GM21423 (cell line): ENCODE results near the gene MAP2.
A peak's percentile ranks its signal among the peaks of the same experiment; 100 is the strongest.

Source experiments
- ATAC-seq: cut with Tn5 transposase; IDR thresholded peaks from one replicate; pipeline ENCODE4 v1.9.1; 2021; ENCODE audit warnings: mild to moderate bottlenecking, moderate library complexity; ENCODE audit not compliant: unreplicated experiment

MAP2 gene

GRCh38 chr2:209688385-209688784 is 264.5 kb downstream of the MAP2 start:
- ATAC-seq: no peak

GRCh38 chr2:209690029-209690754 is 266.3 kb downstream of the MAP2 start:
- ATAC-seq: no peak

DNA sequence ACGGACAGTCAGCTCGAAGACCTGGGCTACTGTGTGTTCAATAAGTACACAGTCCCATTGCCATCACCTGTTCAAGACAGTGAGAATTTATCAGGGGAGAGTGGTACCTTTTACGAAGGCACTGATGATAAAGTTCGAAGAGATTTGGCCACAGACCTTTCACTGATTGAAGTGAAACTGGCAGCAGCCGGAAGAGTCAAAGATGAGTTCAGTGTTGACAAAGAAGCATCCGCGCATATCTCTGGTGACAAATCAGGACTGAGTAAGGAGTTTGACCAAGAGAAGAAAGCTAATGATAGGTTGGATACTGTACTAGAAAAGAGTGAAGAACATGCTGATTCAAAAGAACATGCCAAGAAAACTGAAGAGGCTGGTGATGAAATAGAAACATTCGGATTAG is 270.9 kb downstream of the MAP2 start:
- ATAC-seq: no peak

GRCh38 chr2:209696836-209697711 is 273.2 kb downstream of the MAP2 start:
- ATAC-seq: peak; percentile 58

- no peak for ATAC-seq
These were observed 278.9 kb downstream of the MAP2 start for GRCh38 chr2:209702775-209703174.

GRCh38 chr2:209713219-209713618 is 289.4 kb downstream of the MAP2 start:
- ATAC-seq: no peak

- no peak for ATAC-seq
These were observed 295.2 kb downstream of the MAP2 start for GRCh38 chr2:209719034-209719433.

- ATAC-seq: no peak
These were observed 297.6 kb downstream of the MAP2 start for GRCh38 chr2:209721497-209721896.

DNA sequence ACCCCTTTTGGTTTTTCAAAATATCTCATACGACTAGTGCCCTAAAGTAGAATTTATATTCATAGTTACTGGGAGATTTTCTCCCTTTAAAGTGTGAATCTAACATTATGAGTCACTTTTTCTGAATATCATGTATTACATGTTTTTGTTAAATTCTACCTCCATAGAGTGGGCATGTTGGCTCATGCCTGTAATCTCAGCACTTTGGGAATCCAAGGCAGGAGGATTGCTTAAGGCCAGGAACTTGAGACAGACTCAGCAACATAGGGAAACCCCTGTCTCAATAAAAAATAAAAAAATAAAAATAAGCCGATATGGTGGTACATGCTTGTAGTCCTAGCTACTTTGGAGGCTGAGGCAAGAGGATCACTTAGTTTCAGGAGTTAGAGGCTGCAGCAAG is 302.5 kb downstream of the MAP2 start:
- no peak for ATAC-seq

DNA sequence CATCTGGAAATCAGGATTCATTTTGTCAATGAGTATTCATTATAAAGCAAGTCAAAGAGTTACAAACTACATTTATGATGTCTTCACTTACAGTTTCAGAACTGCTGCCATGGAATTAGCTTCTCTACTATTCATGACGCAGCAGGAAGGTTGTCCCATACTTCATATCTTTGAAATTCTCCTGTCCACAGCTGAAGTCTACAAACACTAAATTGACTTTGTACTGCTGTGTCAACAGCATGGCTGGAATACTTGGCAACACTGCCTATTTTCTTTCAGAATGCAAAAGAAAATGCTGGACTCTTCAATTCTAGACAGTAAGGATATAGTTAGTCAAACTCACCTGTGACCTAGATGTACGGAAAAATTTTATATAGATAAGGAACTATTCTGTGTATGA is 303.2 kb downstream of the MAP2 start:
- no peak for ATAC-seq

DNA sequence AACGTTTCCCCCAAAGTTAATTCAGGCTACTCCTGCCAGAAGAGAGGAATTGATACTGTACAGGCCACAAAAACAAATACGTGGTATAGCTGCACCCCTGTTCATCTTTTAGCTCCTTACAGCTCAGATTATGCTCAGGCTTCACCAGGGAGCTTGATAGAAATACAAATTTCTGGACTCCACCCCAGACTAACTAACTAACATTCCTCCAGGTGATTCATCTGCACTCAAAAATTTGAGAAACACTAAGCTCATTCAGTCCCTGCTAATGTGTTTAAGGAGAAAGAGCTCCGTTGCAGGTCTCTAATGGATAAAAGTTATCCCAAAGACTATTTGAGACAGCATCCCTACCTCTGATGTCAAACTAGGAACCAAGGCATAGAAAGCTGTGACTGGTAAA is 311.0 kb downstream of the MAP2 start:
- ATAC-seq: no peak

DNA sequence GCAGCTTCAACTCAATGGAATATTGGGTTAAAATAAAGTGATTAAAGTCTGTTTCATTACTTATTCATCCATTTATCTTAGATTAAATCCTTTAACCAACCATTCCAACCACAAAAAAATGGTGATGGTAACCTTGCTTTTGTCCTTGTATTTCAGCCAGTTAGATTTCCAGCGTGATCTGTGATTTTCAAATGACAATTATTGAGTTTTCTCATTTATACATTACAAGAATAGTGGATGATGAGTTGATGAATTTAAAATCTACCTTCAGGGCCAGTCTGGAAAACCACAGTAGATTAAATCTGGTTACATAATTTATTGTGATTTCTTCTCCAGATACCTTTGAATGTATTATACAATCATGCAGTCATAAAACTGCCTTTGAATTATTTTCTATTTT is 318.1 kb downstream of the MAP2 start:
- no peak for ATAC-seq

DNA sequence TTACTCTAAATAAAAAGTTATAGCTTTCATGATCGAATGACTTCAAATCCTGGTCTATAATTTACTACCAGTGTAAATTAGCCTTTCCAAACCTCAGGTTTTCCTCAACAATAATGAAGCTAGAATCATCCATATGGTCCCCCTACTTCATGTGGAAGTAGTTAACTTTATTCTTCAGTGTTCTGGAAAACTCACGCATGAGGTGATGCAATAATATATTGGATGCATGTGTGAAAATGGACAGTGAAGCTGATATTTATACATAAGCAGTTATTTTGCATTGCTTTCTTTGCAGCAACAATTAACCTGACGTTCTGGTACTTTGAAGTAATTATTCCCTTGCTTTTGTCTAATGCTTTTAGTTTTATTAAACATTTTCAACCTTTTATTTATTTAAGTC is 329.2 kb downstream of the MAP2 start:
- no peak for ATAC-seq

DNA sequence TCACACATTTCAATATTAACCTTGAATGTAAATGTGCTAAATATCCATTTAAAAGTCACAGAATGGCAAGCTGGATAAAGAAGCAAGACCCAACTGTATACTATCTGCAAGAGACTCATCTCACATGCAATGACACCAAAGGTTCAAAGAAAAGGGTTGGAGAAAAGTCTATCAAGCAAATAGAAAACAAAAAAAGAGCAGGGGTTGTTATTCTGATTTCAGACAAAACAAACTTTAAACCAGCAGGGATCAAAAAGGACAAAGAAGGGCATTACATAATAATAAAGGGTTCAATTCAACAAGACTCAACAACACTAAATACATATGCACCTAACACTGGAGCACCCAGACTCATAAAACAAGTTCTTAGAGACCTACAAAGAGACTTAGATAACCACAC is 333.3 kb downstream of the MAP2 start:
- ATAC-seq: no peak

DNA sequence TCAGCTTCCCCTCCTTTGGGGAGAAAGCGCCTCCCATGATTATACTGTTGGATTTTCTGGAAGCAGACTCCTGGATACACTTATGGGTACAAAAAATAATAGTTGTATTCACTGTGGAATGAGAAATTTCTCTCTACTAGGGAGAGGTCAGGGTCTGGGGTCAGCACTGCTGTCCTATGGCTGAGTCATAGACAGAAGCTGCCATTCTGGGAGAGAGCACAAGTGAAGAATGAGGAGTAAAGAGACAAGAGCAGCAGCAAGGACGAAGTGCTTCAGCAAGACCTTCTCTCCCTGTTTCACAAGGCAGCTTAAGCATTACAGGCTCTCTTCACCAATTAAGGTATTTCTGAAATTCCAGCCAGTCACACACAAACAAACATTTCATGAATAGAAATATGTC is 337.7 kb downstream of the MAP2 start:
- ATAC-seq: no peak

DNA sequence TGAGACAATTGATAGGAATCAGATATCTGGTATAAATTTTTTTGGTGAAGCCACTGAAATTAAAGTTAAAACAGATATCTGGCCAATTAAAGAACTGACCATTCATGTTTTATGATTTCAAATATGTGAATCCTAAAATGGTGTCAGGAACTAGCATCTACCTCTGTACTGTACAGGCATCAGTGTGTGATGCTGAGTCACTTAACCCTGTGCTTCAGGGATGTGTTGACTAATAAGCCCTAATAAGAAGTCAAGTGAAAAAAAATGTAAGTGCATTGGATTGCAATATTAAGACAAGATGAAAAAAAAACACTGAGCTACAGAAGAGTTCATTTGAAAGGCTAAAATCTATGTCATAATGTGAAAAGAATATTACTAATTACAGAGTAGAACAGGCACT is 338.7 kb downstream of the MAP2 start:
- no peak for ATAC-seq

DNA sequence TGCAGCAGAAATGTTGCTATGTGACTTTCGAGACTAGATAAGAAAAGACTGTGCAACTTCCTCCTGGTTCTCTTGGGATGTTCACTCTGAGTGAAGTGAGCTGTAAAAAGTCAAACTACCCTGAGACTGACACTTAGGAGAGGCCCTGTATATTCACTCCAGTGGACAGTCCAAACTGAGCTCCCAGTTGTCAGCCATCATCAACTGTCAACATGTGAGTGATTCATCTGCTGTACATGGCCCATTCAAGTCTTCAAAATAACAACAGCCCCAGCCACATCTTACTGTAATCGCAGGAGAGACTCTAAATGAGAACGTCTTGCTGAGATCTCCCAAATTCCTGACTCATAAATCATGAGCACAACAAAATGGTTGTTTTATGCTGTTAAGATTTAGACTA is 339.3 kb downstream of the MAP2 start:
- ATAC-seq: no peak

DNA sequence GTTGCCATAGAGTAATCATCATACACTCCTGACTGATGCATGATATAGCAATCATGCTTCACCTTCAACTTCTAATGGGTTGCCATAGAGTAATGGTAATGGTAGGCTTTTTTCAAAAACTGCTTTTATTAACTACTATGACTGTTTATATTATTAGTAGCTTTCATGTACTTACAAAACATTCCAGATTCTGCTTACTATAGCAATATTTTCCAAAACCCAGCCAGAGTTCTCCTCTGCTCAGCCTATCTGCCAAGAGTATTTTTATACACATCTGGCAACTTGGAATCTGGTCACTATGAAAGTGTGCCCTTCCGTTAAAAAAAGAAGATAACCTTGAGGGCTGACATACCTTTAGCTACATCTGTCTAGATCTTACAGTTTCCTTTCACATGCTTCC is 342.8 kb downstream of the MAP2 start:
- no peak for ATAC-seq

- ATAC-seq: no peak
These were observed 343.5 kb downstream of the MAP2 start for GRCh38 chr2:209767316-209767715.

GRCh38 chr2:209768557-209768956 is 344.7 kb downstream of the MAP2 start:
- ATAC-seq: no peak

- peak; percentile 73 for ATAC-seq
These were observed 347.8 kb downstream of the MAP2 start, which contains the start of gene UNC80 for GRCh38 chr2:209771474-209772289. TSS of gene UNC80 (plus strand) at chr2:209771832. CDS start at chr2:209772073, 241 bp downstream.
